Activated CD8-positive, alpha-beta memory T cell treated with anti-CD3 and anti-CD28 coated beads for 24 hours (primary cell): ENCODE measurements around the gene TUFT1.
"Not testable (repeated sequence)": the region's sequence is repeated elsewhere in the genome, so short reads cannot be mapped to it uniquely, and the experiment has no call there.

Experiments
- DNase-seq: peaks from one replicate; pipeline ENCODE4 v3.0.0-alpha.2; 2020

TUFT1 gene

GRCh38 chr1:151618996-151619395 lies 78.9 kb downstream of the TUFT1 start:
- DNase-seq: not testable (repeated sequence)

DNA sequence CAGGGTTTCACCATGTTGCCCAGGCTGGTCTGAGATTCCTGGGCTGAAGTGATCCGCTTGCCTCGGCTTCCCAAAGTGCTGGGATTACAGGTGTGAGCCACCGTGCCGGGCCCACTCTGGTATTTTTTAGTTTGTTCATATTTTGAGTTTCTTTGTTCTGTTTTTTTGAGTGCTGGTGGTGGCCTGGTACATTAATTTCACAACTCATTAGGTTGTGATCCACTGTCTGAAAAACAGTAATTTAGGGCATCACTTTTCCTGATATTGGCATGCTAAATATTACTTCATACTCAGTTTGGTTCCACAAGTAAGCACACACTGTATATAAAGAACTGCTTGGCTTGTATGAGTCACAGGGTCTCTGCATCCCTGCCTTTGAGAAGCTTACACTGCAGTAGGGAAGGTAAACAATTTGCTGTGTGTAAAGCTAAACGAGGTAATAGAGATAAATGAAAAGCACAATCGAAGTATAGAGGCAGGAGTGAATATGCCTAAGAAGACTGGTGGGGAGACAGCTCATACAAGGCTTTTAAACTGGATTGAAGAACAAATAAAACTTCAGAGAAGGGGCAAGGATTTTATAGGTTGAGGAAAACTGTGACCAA lies 79.5 kb downstream of the TUFT1 start:
- DNase-seq: no peak

GRCh38 chr1:151620286-151620685 lies 80.2 kb downstream of the TUFT1 start:
- DNase-seq: no peak

DNA sequence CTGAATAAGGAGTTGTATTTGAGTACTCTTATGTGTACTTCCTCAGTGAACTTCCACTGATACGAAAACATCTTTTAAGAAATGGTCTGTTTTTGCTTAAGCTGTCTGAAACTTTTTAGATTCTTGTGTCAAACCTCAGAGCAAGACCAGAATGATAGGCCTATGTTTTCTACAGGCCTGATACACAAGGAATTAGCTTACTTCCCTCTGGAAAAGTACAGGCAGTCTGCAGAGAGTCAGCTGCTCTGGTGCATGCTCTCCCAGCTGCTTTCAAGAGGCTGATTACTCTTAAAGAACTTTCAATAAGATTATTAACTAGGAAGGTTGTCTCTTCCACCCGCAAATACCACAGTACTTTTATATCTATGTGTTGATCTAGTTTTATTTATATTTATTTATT lies 81.2 kb downstream of the TUFT1 start:
- no peak for DNase-seq

DNA sequence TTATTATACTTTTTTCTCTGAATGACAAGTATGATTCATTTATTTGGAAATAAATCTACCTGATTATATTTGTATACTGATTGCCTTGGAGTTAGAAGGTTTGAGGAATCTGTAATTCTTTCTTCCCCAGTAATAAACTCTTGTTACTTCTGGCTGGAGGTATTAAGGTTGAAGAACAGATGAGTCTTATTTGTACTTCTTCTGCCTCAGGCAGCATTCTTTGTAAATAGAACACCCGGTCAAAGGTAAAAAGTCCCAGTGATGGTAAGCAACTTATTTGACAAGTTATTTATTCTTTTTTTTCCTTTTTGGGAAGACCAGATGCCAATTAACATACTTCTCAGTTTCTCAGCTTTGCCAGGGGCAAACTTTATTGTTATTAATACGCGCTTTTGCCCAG lies 84.7 kb downstream of the TUFT1 start:
- no peak for DNase-seq

GRCh38 chr1:151626740-151627334 lies 86.7 kb downstream of the TUFT1 start:
- DNase-seq: no peak

- no peak for DNase-seq
Measured at GRCh38 chr1:151629278-151629677, 89.2 kb downstream of the TUFT1 start.
